OCI-LY7 (cell line): ENCODE data around the gene VPS37D.

Experiments used
- CTCF ChIP-seq: fragments of 200-600 bp; sonication (generic); conservative IDR thresholded peaks from 2 replicates; pipeline ENCODE4 v1.5.1; 2014; ENCODE audit warnings: mild to moderate bottlenecking, antibody characterized with exemption, low read length, moderate library complexity, mixed read lengths
- EZH2phosphoT487 ChIP-seq: fragments of 200-600 bp; sonication (generic); IDR thresholded peaks from 2 replicates; pipeline ENCODE4 v1.6.1; 2018; ENCODE audit warnings: low read depth, borderline replicate concordance, mild to moderate bottlenecking, mixed run types, antibody characterized with exemption, low read length, moderate library complexity, mixed read lengths

GRCh38 chr7:73688288-73688687, 20.7 kb downstream of the VPS37D start:
- TF ChIP-seq CTCF (no peak), EZH2phosphoT487 (no peak)
